Measurements from ENCODE around the gene CUL2.
A peak's percentile ranks its signal among the peaks of the same experiment; 100 is the strongest.
"Not testable (repeated sequence)": the region's sequence is repeated elsewhere in the genome, so short reads cannot be mapped to it uniquely, and the experiment has no call there.

Gene CUL2

DNA sequence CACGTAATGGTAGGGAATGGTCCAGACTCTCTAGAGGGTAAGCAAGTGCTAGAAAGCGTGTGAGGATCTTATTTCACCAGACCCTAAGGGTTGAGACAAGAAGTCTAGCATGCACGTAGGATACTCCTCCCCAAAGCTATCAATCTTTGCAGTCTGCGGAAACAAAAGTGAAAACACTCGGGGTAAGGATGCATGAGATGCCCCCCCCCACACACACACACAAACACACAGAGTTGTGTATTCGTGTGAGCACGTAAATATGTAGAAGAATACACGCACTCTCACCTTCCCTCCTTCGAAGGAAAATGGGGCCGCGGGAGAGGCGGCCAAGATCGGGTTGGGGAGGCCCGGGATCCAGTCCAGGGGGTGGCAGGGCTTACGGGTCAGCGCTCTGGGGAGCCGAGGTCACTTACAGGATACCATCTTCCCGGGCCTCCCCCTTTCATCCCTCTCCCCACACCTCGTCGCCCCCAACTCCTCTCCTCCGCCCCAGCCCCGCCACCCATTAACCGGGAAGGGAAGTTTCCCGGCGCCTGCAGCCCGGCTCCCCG, 455 bp downstream of the CUL2 start:
- DNase-seq (ENCODE audit: low read depth, low spot score), result peak; percentile 9
- TF ChIP-seq, protein P1, sequence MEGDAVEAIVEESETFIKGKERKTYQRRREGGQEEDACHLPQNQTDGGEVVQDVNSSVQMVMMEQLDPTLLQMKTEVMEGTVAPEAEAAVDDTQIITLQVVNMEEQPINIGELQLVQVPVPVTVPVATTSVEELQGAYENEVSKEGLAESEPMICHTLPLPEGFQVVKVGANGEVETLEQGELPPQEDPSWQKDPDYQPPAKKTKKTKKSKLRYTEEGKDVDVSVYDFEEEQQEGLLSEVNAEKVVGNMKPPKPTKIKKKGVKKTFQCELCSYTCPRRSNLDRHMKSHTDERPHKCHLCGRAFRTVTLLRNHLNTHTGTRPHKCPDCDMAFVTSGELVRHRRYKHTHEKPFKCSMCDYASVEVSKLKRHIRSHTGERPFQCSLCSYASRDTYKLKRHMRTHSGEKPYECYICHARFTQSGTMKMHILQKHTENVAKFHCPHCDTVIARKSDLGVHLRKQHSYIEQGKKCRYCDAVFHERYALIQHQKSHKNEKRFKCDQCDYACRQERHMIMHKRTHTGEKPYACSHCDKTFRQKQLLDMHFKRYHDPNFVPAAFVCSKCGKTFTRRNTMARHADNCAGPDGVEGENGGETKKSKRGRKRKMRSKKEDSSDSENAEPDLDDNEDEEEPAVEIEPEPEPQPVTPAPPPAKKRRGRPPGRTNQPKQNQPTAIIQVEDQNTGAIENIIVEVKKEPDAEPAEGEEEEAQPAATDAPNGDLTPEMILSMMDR (IDR thresholded peaks at IDR 0.05; ENCODE audit: low read depth, low read length), result no peak
- in situ Hi-C loops (cut with HindIII; ENCODE audit: low sequenced_read_pairs), result no loop called here

DNA sequence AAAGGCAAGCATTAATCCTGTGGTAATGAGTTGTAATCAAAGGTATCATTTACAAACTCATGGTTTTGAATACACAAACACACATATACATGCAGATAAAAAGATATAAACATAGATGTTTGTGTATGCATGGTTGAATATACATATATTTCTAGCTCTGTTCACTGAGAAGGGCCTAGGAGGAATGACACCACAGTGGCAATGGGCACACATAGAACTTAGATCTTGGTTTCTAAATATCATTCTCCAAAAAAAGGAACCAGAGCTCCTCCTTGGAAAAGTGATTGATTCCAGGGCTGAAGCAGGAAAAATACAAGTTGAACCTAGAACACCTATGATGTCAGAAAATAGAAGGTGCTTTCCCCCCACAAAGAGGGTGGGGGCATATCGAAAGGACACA, 6.9 kb downstream of the CUL2 start:
- no peak for DNase-seq (ENCODE audit: low read depth, low spot score)
- TF ChIP-seq, protein P1 (IDR thresholded peaks at IDR 0.05; ENCODE audit: low read depth, low read length), result no peak
- no peak overlapping the region for H3K4me3 ChIP-seq (ENCODE audit: low read depth, low read length)
- in situ Hi-C loops (cut with HindIII; ENCODE audit: low sequenced_read_pairs), result no loop called here

More for the DNA sequence above, 455 bp downstream of the CUL2 start:
- H3K4me3 ChIP-seq (ENCODE audit: low read depth, low read length), result peak overlapping the region; percentile 93

GRCh38 chr10:35080261-35080660, 9.9 kb downstream of the CUL2 start:
- H3K4me3 ChIP-seq (ENCODE audit: low read depth, low read length); in situ Hi-C loops (cut with HindIII; ENCODE audit: low sequenced_read_pairs); DNase-seq (ENCODE audit: low read depth, low spot score): not testable (repeated sequence)

DNA sequence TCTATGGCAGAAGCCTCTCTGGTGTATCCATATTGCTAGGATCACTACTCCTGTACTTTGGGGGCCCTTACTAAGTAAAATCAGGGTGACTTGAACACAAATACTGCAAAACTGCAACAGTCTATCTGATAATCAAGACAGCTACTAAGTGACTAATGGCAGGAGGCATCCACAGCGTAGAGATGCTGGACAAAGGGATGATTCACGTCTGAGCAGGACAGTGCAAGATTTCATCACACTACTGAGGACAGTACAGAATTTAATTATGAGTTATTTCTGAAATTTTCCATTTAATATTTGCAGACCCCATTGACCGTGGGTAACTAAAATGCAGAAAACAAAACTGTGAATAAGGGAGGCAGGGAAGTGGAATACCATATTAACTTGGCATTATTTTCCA, 10.4 kb downstream of the CUL2 start:
- no peak overlapping the region for H3K4me3 ChIP-seq (ENCODE audit: low read depth, low read length)
- peak; percentile 66 for DNase-seq (ENCODE audit: low read depth, low spot score)
- in situ Hi-C loops (cut with HindIII; ENCODE audit: low sequenced_read_pairs), result no loop called here
- TF ChIP-seq, protein P1 (IDR thresholded peaks at IDR 0.05; ENCODE audit: low read depth, low read length), result no peak

GRCh38 chr10:35079265-35079664, 10.9 kb downstream of the CUL2 start:
- no peak overlapping the region for H3K4me3 ChIP-seq (ENCODE audit: low read depth, low read length)
- DNase-seq (ENCODE audit: low read depth, low spot score), result no peak
- in situ Hi-C loops (cut with HindIII; ENCODE audit: low sequenced_read_pairs), result no loop called here
- TF ChIP-seq, protein P1 (IDR thresholded peaks at IDR 0.05; ENCODE audit: low read depth, low read length), result no peak

GRCh38 chr10:35075228-35075627, 14.9 kb downstream of the CUL2 start:
- in situ Hi-C loops (cut with HindIII; ENCODE audit: low sequenced_read_pairs), result no loop called here
- TF ChIP-seq, protein P1 (IDR thresholded peaks at IDR 0.05; ENCODE audit: low read depth, low read length), result no peak
- no peak for DNase-seq (ENCODE audit: low read depth, low spot score)
- no peak overlapping the region for H3K4me3 ChIP-seq (ENCODE audit: low read depth, low read length)

GRCh38 chr10:35074266-35074665, 15.9 kb downstream of the CUL2 start:
- in situ Hi-C loops (cut with HindIII; ENCODE audit: low sequenced_read_pairs), result no loop called here
- TF ChIP-seq, protein P1 (IDR thresholded peaks at IDR 0.05; ENCODE audit: low read depth, low read length), result no peak
- peak; percentile 8 for DNase-seq (ENCODE audit: low read depth, low spot score)
- H3K4me3 ChIP-seq (ENCODE audit: low read depth, low read length), result no peak overlapping the region
